Hair follicle dermal papilla cell (primary cell): ENCODE results near the gene ITGB1BP1. TPM values are rescaled to one million over a fixed set of nuclear protein-coding genes. Genes with fewer than 3 reads are reported as not detected.

Source experiments
- total RNA-seq: library from RNA; depleted of rRNA; stranded (reverse); fragments of >200 nt; gene quantifications from 2 replicates; pipeline ENCODE4 v1.2.3, GENCODE V29; 2012

Gene ITGB1BP1, protein sequence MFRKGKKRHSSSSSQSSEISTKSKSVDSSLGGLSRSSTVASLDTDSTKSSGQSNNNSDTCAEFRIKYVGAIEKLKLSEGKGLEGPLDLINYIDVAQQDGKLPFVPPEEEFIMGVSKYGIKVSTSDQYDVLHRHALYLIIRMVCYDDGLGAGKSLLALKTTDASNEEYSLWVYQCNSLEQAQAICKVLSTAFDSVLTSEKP
- total RNA-seq = 30.3 and 37.9 TPM in 2 replicates

DNA sequence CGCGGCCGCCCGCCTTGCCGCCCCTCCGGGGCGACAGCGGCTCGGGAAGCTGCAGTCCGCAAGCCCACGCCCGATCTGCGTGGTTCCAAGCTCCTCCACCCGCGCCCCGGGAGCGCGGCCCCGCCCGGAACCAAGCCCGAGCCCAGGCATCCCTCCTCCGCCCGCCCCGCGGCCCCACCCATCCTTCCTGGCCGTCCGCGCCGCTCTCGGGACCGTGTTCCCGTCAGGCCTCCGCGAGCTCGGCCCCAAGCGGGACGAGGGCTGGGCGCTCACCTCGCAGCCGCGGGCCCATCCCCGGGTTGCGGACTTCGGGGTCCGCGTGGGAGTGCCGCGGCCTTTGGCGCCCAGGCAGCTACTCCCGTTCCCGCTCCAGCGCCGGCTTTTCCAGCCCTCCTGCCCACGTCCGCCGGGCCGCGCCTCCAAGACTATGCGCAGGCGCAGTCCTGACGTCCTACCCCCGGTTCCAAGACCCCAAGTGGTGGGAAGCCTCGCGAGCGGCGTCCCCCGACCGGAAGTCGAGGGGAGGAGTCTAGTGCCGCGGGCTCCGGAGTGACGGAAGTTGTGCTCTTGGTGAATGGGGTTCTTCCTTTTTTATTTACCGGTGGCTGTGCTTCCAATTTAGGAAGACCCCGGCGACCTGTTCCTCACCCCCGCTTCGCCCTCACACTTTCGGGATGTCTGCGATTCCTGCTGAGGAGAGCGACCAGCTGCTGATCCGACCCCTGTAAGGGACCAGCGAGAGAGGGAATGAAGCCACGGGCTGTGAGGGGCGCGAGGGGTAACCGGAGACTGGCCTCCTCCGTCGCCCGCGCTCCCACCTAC is at the start of gene ITGB1BP1, which contains the start of gene CPSF3:
ITGB1BP1 (minus strand) TSS at position 429 of the 822 bp plus-strand sequence. CDS start 4,831 bp downstream, outside the sequence.
CPSF3 (plus strand) TSS at position 555 of the 822 bp plus-strand sequence; CDS start at position 675, 120 bp downstream.

Other genes starting within 250 kb of the ITGB1BP1 start
- 34.0 and 44.6 TPM in 2 replicates for gene ASAP2, start 216.7 kb downstream of the ITGB1BP1 start, total RNA-seq
- gene CPSF3, start 126 bp upstream of the ITGB1BP1 start, total RNA-seq = 35.1 and 36.0 TPM in 2 replicates
- 58.9 and 62.1 TPM in 2 replicates for gene IAH1, start 51.0 kb upstream of the ITGB1BP1 start, total RNA-seq
- gene ADAM17, start 132.3 kb upstream of the ITGB1BP1 start, total RNA-seq = 42.0 and 47.4 TPM in 2 replicates
- gene YWHAQ, start 207.5 kb upstream of the ITGB1BP1 start, total RNA-seq = 206 and 269 TPM in 2 replicates